ENCODE measurements around the gene UBAC2.

UBAC2 gene

GRCh38 chr13:99315186-99315585 lies 114.5 kb downstream of the UBAC2 start:
- DNase-seq = no peak

- no peak for DNase-seq
Observed at GRCh38 chr13:99316224-99316623, 115.6 kb downstream of the UBAC2 start.

- no peak for DNase-seq
Observed at GRCh38 chr13:99316657-99317256, 116.1 kb downstream of the UBAC2 start.

GRCh38 chr13:99320693-99321481 lies 120.2 kb downstream of the UBAC2 start:
- DNase-seq = no peak

GRCh38 chr13:99321709-99322108 lies 121.1 kb downstream of the UBAC2 start:
- DNase-seq = no peak

GRCh38 chr13:99322297-99323103 lies 121.8 kb downstream of the UBAC2 start:
- no peak for DNase-seq

- DNase-seq = no peak
Observed at GRCh38 chr13:99323488-99323887, 122.8 kb downstream of the UBAC2 start.

- no peak for DNase-seq
Observed at GRCh38 chr13:99326012-99326411, 125.4 kb downstream of the UBAC2 start.

GRCh38 chr13:99327126-99327525 lies 126.5 kb downstream of the UBAC2 start:
- DNase-seq = no peak

GRCh38 chr13:99327761-99328160 lies 127.1 kb downstream of the UBAC2 start:
- DNase-seq = no peak

- no peak for DNase-seq
Observed at GRCh38 chr13:99329477-99329876, 128.8 kb downstream of the UBAC2 start.

- no peak for DNase-seq
Observed at GRCh38 chr13:99330942-99331341, 130.3 kb downstream of the UBAC2 start.

- DNase-seq = peak; percentile 66
Observed at GRCh38 chr13:99331881-99332293, 131.2 kb downstream of the UBAC2 start.

- DNase-seq = no peak
Observed at GRCh38 chr13:99332456-99332855, 131.8 kb downstream of the UBAC2 start.

- DNase-seq = no peak
Observed at GRCh38 chr13:99334221-99334620, 133.6 kb downstream of the UBAC2 start.

- DNase-seq = no peak
Observed at GRCh38 chr13:99335087-99335486, 134.4 kb downstream of the UBAC2 start.

- DNase-seq = no peak
Observed at GRCh38 chr13:99335603-99336002, 134.9 kb downstream of the UBAC2 start.

- DNase-seq = no peak
Observed at GRCh38 chr13:99339230-99339721, 138.6 kb downstream of the UBAC2 start.

GRCh38 chr13:99339736-99340397 lies 139.2 kb downstream of the UBAC2 start:
- DNase-seq = peak; percentile 54

- no peak for DNase-seq
Observed at GRCh38 chr13:99340638-99341037, 140.0 kb downstream of the UBAC2 start.

GRCh38 chr13:99341969-99342722 lies 141.5 kb downstream of the UBAC2 start:
- no peak for DNase-seq

GRCh38 chr13:99342723-99343315 lies 142.2 kb downstream of the UBAC2 start:
- DNase-seq = no peak

All from activated CD8-positive, alpha-beta memory T cell treated with anti-CD3 and anti-CD28 coated beads, Interleukin-2, amount 50 U/mL, for 48 hours (primary cell).